HEK293T (cell line): ENCODE data around the gene CDH12.

Experiments used
- ARNT ChIP-seq: fragments of 450-650 bp; IDR thresholded peaks from 2 replicates; pipeline ENCODE4 v1.6.1; 2017; ENCODE audit warnings: mild to moderate bottlenecking
- BHLHE40 ChIP-seq: fragments of 450-650 bp; IDR thresholded peaks from 2 replicates; pipeline ENCODE4 v1.6.1; 2016; ENCODE audit warnings: mild to moderate bottlenecking, moderate library complexity, borderline replicate concordance
- ELF4 ChIP-seq: fragments of 450-650 bp; IDR thresholded peaks from 2 replicates; pipeline ENCODE4 v1.6.1; 2017; ENCODE audit warnings: antibody characterized with exemption
- FOXA1 ChIP-seq: fragments of 450-650 bp; IDR thresholded peaks from 2 replicates; pipeline ENCODE4 v1.6.1; 2016; ENCODE audit warnings: mild to moderate bottlenecking
- FOXM1 ChIP-seq: fragments of 450-650 bp; IDR thresholded peaks from 2 replicates; pipeline ENCODE4 v1.6.1; 2017; ENCODE audit warnings: mild to moderate bottlenecking, borderline replicate concordance
- HDGF ChIP-seq: fragments of 450-650 bp; IDR thresholded peaks from 2 replicates; pipeline ENCODE4 v1.6.1; 2017; ENCODE audit warnings: antibody characterized with exemption, borderline replicate concordance
- L3MBTL2 ChIP-seq: fragments of 450-650 bp; conservative IDR thresholded peaks from 2 replicates; pipeline ENCODE4 v1.6.1; 2016; ENCODE audit warnings: mild to moderate bottlenecking
- SP1 ChIP-seq: fragments of 450-650 bp; IDR thresholded peaks from 2 replicates; pipeline ENCODE4 v1.6.1; 2017
- TARDBP ChIP-seq: fragments of 450-650 bp; IDR thresholded peaks from 2 replicates; pipeline ENCODE4 v1.6.1; 2016

GRCh38 chr5:21807953-21808352 lies 1045.2 kb downstream of the CDH12 start:
- TF ChIP-seq L3MBTL2 (no peak), ELF4 (no peak), TARDBP (no peak), ARNT (no peak), FOXM1 (no peak), FOXA1 (no peak), HDGF (no peak), SP1 (no peak), BHLHE40 (no peak)
